GM12878 (cell line): Measurements from ENCODE around the gene NRP1. TPM values are rescaled to one million over a fixed set of nuclear protein-coding genes. Genes with fewer than 3 reads are reported as not detected.

ENCODE experiments used
- ATAC-seq: fragments of 200-7000 bp; cut with Tn5 transposase; 3 replicates; pipeline ENCODE4 v1.9.1; 2020; ENCODE audit warnings: mild to moderate bottlenecking, moderate library complexity
- BruUV-seq: library from RNA; stranded (reverse); fragments of 400-500 nt; replicated peaks from 2 replicates; lab custom pipeline; 2021; lab: Mats Ljungman, UMichigan
- CTCF ChIA-PET: fragments of 300-600 bp; sonication (Branson Sonifier 250); formaldehyde crosslinking; extraction: SDS; loops from one replicate; lab custom pipeline; 2021; ENCODE audit warnings: inconsistent platforms; lab: Yijun Ruan, JAX
- POLR2A ChIA-PET: fragments of 350-600 bp; formaldehyde crosslinking; extraction: SDS; loops from one replicate; lab custom pipeline; 2021; ENCODE audit warnings: inconsistent platforms; lab: Charles Lee
- RAD21 ChIA-PET: fragments of 300-600 bp; sonication (Branson Sonifier 250); formaldehyde crosslinking; loops from one replicate; lab custom pipeline; 2023; ENCODE audit warnings: antibody characterized with exemption; ENCODE audit not compliant: unreplicated experiment; lab: Charles Lee
- SMC1A ChIA-PET: fragments of 300-600 bp; sonication (Branson Sonifier 250); formaldehyde crosslinking; loops from one replicate; lab custom pipeline; 2023; ENCODE audit not compliant: unreplicated experiment, uncharacterized antibody; lab: Charles Lee
- DNase-seq: peaks from one replicate; pipeline ENCODE4 v3.0.0-alpha.2; 2011; ENCODE audit warnings: low read depth, low spot score
- FAIRE-seq: peaks from 3 replicates; lab custom pipeline; 2011; peaks lifted over from hg19 to GRCh38; lab: Jason Lieb, UNC
- H2AFZ ChIP-seq: 2 replicates; pipeline ENCODE4 v1.6.0; 2011; ENCODE audit warnings: low read depth, low read length, control low read depth; ENCODE audit not compliant: control insufficient read depth
- H3K27ac ChIP-seq: 2 replicates; pipeline ENCODE4 v1.5.1; 2011; ENCODE audit warnings: control low read depth; ENCODE audit not compliant: control insufficient read depth, insufficient read depth
- H3K27me3 ChIP-seq, 2 experiments: replicated peaks in 1 of 2; 2 replicates each; pipeline versions ENCODE4 v1.6.0 to v1.6.1; 2011; ENCODE audit warnings: low read length in 1 of 2; ENCODE audit not compliant: control insufficient read depth in 2 of 2, insufficient read depth in 2 of 2
- H3K36me3 ChIP-seq, 2 experiments: 2 replicates each; pipeline ENCODE4 v1.5.1; 2011; ENCODE audit warnings: low read length in 1 of 2; ENCODE audit not compliant: control insufficient read depth in 2 of 2, insufficient read depth in 2 of 2
- H3K4me1 ChIP-seq: 2 replicates; pipeline ENCODE4 v1.6.1; 2011; ENCODE audit warnings: mild to moderate bottlenecking, low read length, moderate library complexity, mixed read lengths; ENCODE audit not compliant: control insufficient read depth, insufficient read depth
- H3K4me2 ChIP-seq: 2 replicates; pipeline ENCODE4 v1.6.0; 2011; ENCODE audit warnings: control low read depth; ENCODE audit not compliant: control insufficient read depth, insufficient read depth
- H3K4me3 ChIP-seq: fragments of 200-600 bp; sonication (generic); 2 replicates; pipeline ENCODE4 v1.5.1; 2016
- H3K79me2 ChIP-seq: 2 replicates; pipeline ENCODE4 v1.6.0; 2011; ENCODE audit warnings: low read length; ENCODE audit not compliant: control insufficient read depth, insufficient read depth
- H3K9ac ChIP-seq: 2 replicates; pipeline ENCODE4 v1.8.0; 2011; ENCODE audit warnings: low read length, control low read depth, mixed read lengths; ENCODE audit not compliant: control insufficient read depth, insufficient read depth
- H3K9me3 ChIP-seq: replicated peaks from 3 replicates; pipeline ENCODE4 v1.5.1; 2011; ENCODE audit warnings: mild to moderate bottlenecking, low read length; ENCODE audit not compliant: control insufficient read depth, insufficient read depth
- H4K20me1 ChIP-seq: 2 replicates; pipeline ENCODE4 v1.6.0; 2011; ENCODE audit not compliant: control insufficient read depth, insufficient read depth
- BACH1 ChIP-seq: fragments of 450-650 bp; IDR thresholded peaks from 2 replicates; pipeline ENCODE4 v1.6.1; 2017; ENCODE audit warnings: mild to moderate bottlenecking, borderline replicate concordance
- BMI1 ChIP-seq: fragments of 450-650 bp; IDR thresholded peaks from 2 replicates; pipeline ENCODE4 v1.6.1; 2016; ENCODE audit warnings: mild to moderate bottlenecking, moderate library complexity, borderline replicate concordance
- CBX3 ChIP-seq: fragments of 200-600 bp; sonication (generic); IDR thresholded peaks from 2 replicates; pipeline ENCODE4 v1.6.1; 2016; ENCODE audit warnings: low read depth, borderline replicate concordance
- CBX5 ChIP-seq: sonication (generic); IDR thresholded peaks from 2 replicates; pipeline ENCODE4 v1.6.1; 2016; ENCODE audit warnings: low read depth, moderate library complexity, mild to moderate bottlenecking, inconsistent platforms
- CTCF ChIP-seq, 3 experiments: IDR thresholded peaks in 2 of 3; conservative IDR thresholded peaks in 1 of 3; 2 replicates each; pipeline ENCODE4 v1.5.1; 2011; ENCODE audit warnings: low read depth in 3 of 3, low read length in 3 of 3, mild to moderate bottlenecking in 3 of 3, control low read depth in 2 of 3, moderate library complexity in 2 of 3, inconsistent platforms in 1 of 3, mixed read lengths in 1 of 3; ENCODE audit not compliant: control insufficient read depth in 2 of 3, insufficient read depth in 1 of 3; ENCODE audit errors: extremely low read depth in 1 of 3
- DPF2 ChIP-seq: fragments of 450-650 bp; IDR thresholded peaks from 2 replicates; pipeline ENCODE4 v1.6.1; 2017; ENCODE audit warnings: mild to moderate bottlenecking
- HDGF ChIP-seq: fragments of 450-650 bp; IDR thresholded peaks from 2 replicates; pipeline ENCODE4 v1.6.1; 2016; ENCODE audit warnings: antibody characterized with exemption
- MEF2B ChIP-seq: fragments of 450-650 bp; IDR thresholded peaks from 2 replicates; pipeline ENCODE4 v1.6.1; 2018; ENCODE audit warnings: mild to moderate bottlenecking, moderate library complexity; ENCODE audit not compliant: partially characterized antibody, poor library complexity, severe bottlenecking
- NFYA ChIP-seq: IDR thresholded peaks from 2 replicates; pipeline ENCODE4 v1.6.1; 2011; ENCODE audit warnings: low read depth, mild to moderate bottlenecking, low read length, improper control_type of control experiment, borderline replicate concordance
- PKNOX1 ChIP-seq: fragments of 450-650 bp; IDR thresholded peaks from 2 replicates; pipeline ENCODE4 v1.6.1; 2016; ENCODE audit warnings: mild to moderate bottlenecking
- POLR2AphosphoS5 ChIP-seq: IDR thresholded peaks from 2 replicates; pipeline ENCODE4 v1.6.1; 2011; ENCODE audit warnings: mild to moderate bottlenecking, low read length, inconsistent platforms
- RAD51 ChIP-seq: fragments of 450-650 bp; IDR thresholded peaks from 2 replicates; pipeline ENCODE4 v1.6.1; 2016; ENCODE audit warnings: moderate library complexity, mild to moderate bottlenecking, inconsistent platforms
- STAT1 ChIP-seq: fragments of 450-650 bp; conservative IDR thresholded peaks from 2 replicates; pipeline ENCODE4 v1.6.1; 2014; ENCODE audit warnings: antibody characterized with exemption, mild to moderate bottlenecking
- ZBTB33 ChIP-seq: fragments of 450-650 bp; IDR thresholded peaks from 2 replicates; pipeline ENCODE4 v1.6.1; 2017; ENCODE audit warnings: mild to moderate bottlenecking
- ZBTB4 ChIP-seq: fragments of 450-650 bp; formaldehyde crosslinking; IDR thresholded peaks from 2 replicates; pipeline ENCODE4 v1.4.0; 2022; ENCODE audit warnings: mild to moderate bottlenecking, moderate library complexity
- ZSCAN29 ChIP-seq: fragments of 450-650 bp; IDR thresholded peaks from 2 replicates; pipeline ENCODE4 v1.6.1; 2017; ENCODE audit warnings: mild to moderate bottlenecking, moderate library complexity
- whole genome bisulfite sequencing: methylation state at CpG from one replicate; pipeline ENCODE4 v1.1.6; 2016; ENCODE audit warnings: low lambda C conversion rate; ENCODE audit not compliant: insufficient replicate concordance, insufficient coverage; ENCODE audit errors: missing lambda C conversion rate; 5-methylcytosine and 5-hydroxymethylcytosine counted together
- in situ Hi-C: fragments of 300-500 bp; cut with MboI; formaldehyde crosslinking; loops from 9 replicates; pipeline ENCODE4 v1.14.3; 2018; ENCODE audit warnings: mixed read lengths
- intact Hi-C: fragments of 100-400 bp; cut with micrococcal nuclease; formaldehyde crosslinking; loops from one replicate; pipeline ENCODE4 v1.14.2; 2022; ENCODE audit not compliant: unreplicated experiment
- polyA plus RNA-seq, 11 experiments: library from polyadenylated mRNA; depleted of rRNA in 4 of 11; unstranded in 6 of 11; stranded (reverse) in 5 of 11; fragments of >200 nt; fragmentation: Nextera tagmentation in 4 of 11; fragmentation: Illumina TruSeq in 1 of 11; extraction: Ambion mirVana in 4 of 11; extraction: Trizol in 1 of 11; gene quantifications; 1 replicate in 1 of 11; 2 replicates in 10 of 11; pipeline versions ENCODE4 v1.2.1 to v1.2.3, GENCODE V29; 2011 to 2016; ENCODE audit warnings: inconsistent platforms in 2 of 11, missing spikeins in 2 of 11, low read depth in 1 of 11
- total RNA-seq, 4 experiments: library from RNA; depleted of rRNA in 3 of 4; stranded (reverse); fragments of >200 nt in 3 of 4; fragmentation: Illumina TruSeq in 1 of 4; extraction: Trizol in 1 of 4; gene quantifications; 2 replicates each; pipeline versions ENCODE4 v1.2.1 to v1.2.3, GENCODE V29; 2013 to 2021

Gene NRP1
- total and polyA plus RNA-seq, 10 of the 15 experiments (the other 5 are each of a cell fraction or from before 2014, with no cell fraction given) = 0.11 to 12.1 (median 0.52) TPM

GRCh38 chr10:33201056-33201780 is 133.2 kb downstream of the NRP1 start:
- DNase-seq (no peak), ATAC-seq (no peak), FAIRE-seq (no peak)
- Histone ChIP-seq H3K9me3 (no peaks in the 10 kb centered on the region), H3K27me3 (no peaks in the 10 kb centered on the region), H3K27ac (no peak overlapping the region), H3K79me2 (no peaks in the 10 kb centered on the region), H4K20me1 (no peaks in the 10 kb centered on the region), H3K36me3 (no peaks in the 10 kb centered on the region), H3K4me1 (no peaks in the 10 kb centered on the region), H2AFZ (no peak overlapping the region), H3K4me2 (no peak overlapping the region), H3K4me3 (no peak overlapping the region), H3K9ac (no peak overlapping the region)
- ChIA-PET POLR2A (no interaction called here), RAD21 (interaction anchor here (1.2 to 1.8 kb wide), 2 partner anchors 8 to 131 kb away, joined by 3 to 8 read pairs; no protein-coding TSS in a partner anchor), CTCF (interaction anchor here (2.8 kb wide), 1 partner anchor 8 kb away, joined by 33 read pairs; no protein-coding TSS in a partner anchor), SMC1A (interaction anchor here (0.6 to 1.5 kb wide), 5 partner anchors 8 to 850 kb away, joined by 3 read pairs; no protein-coding TSS in a partner anchor)
- in situ Hi-C loops = no loop called here
- intact Hi-C loops = no loop called here
- BruUV-seq = no TSS peak
- WGBS = 50% methylated on average over 4 of the region's 4 CpGs
- TF ChIP-seq CTCF (IDR thresholded peaks at IDR 0.05 in 2 of 3, conservative IDR thresholded peaks at IDR 0.05 in 1 of 3; ENCODE audit: control insufficient read depth in 2 of 3, extremely low read depth in 1 of 3, insufficient read depth in 1 of 3, low read depth in 3 of 3, low read length in 3 of 3) = no peak
- no peak for TF ChIP-seq ZBTB4 (CRISPR knock-in tag)
- no peak for TF ChIP-seq DPF2
- no peak for TF ChIP-seq BACH1
- no peak for TF ChIP-seq STAT1
- TF ChIP-seq ZSCAN29 = no peak
- TF ChIP-seq NFYA = no peak
- TF ChIP-seq POLR2AphosphoS5 = no peak
- no peak for TF ChIP-seq RAD51
- TF ChIP-seq BMI1 = no peak
- TF ChIP-seq HDGF = no peak
- no peak for TF ChIP-seq ZBTB33
- TF ChIP-seq PKNOX1 = no peak
- no peak for TF ChIP-seq CBX3
- no peak for TF ChIP-seq CBX5
- TF ChIP-seq MEF2B = no peak
